NCI-H526 (cell line): Measurements from ENCODE around the gene TGFB1I1.

ENCODE experiments used
- DNase-seq, 2 experiments: peaks; one replicate each; lab custom pipeline; 2025; lab: John Stamatoyannopoulos, UW

Gene TGFB1I1

GRCh38 chr16:31452631-31453106, 19.3 kb upstream of the TGFB1I1 start:
- DNase-seq = no peak

- DNase-seq = no peak
Observed at GRCh38 chr16:31453255-31454204, 18.4 kb upstream of the TGFB1I1 start.

GRCh38 chr16:31455601-31456314, 16.2 kb upstream of the TGFB1I1 start:
- peak in 1 of 2 experiments; percentile 23 for DNase-seq

- DNase-seq = no peak
Observed at GRCh38 chr16:31456988-31457360, 15.0 kb upstream of the TGFB1I1 start.

GRCh38 chr16:31458073-31458843, 13.7 kb upstream of the TGFB1I1 start:
- peak; percentile 30 to 58 for DNase-seq

- DNase-seq = peak; percentile 95 to 98
Observed at GRCh38 chr16:31458844-31459686, 12.9 kb upstream of the TGFB1I1 start, which contains the start of gene ARMC5. TSS of gene ARMC5 (plus strand) at chr16:31459501. CDS start at chr16:31459525, 24 bp downstream.

- peak; percentile 96 to 99 for DNase-seq
Observed at GRCh38 chr16:31459687-31460581, 12.0 kb upstream of the TGFB1I1 start.

GRCh38 chr16:31460582-31461002, 11.4 kb upstream of the TGFB1I1 start:
- peak in 1 of 2 experiments; percentile 48 for DNase-seq

- DNase-seq = no peak
Observed at GRCh38 chr16:31461201-31461920, 10.6 kb upstream of the TGFB1I1 start.

GRCh38 chr16:31461921-31462804, 9.8 kb upstream of the TGFB1I1 start:
- no peak for DNase-seq

- no peak for DNase-seq
Observed at GRCh38 chr16:31464348-31464769, 7.6 kb upstream of the TGFB1I1 start.

- no peak for DNase-seq
Observed at GRCh38 chr16:31464781-31465260, 7.1 kb upstream of the TGFB1I1 start.

GRCh38 chr16:31465788-31466370, 6.1 kb upstream of the TGFB1I1 start:
- DNase-seq = no peak

- no peak for DNase-seq
Observed at GRCh38 chr16:31466381-31466841, 5.5 kb upstream of the TGFB1I1 start.

GRCh38 chr16:31467151-31467773, 4.7 kb upstream of the TGFB1I1 start:
- DNase-seq = no peak

- no peak for DNase-seq
Observed at GRCh38 chr16:31467858-31468257, 4.1 kb upstream of the TGFB1I1 start.

- DNase-seq = no peak
Observed at GRCh38 chr16:31470615-31471014, 1.3 kb upstream of the TGFB1I1 start.
